Fibroblast of skin of scalp (primary cell): Measurements from ENCODE around the gene ANKRD24. TPM values are rescaled to one million over a fixed set of nuclear protein-coding genes. Genes with fewer than 3 reads are reported as not detected.
"Not testable (repeated sequence)": the region's sequence is repeated elsewhere in the genome, so short reads cannot be mapped to it uniquely, and the experiment has no call there.

ENCODE experiments used
- DNase-seq: peaks from one replicate; pipeline ENCODE4 v3.0.0-alpha.2; 2013
- polyA plus RNA-seq, 2 experiments: library from polyadenylated mRNA; unstranded; fragments of 120-200 nt; gene quantifications; one replicate each; pipeline ENCODE4 v1.2.1, GENCODE V29; 2013; ENCODE audit not compliant: insufficient read length in 2 of 2

Gene ANKRD24
- polyA plus RNA-seq (2013, experiment 1 of 2; ENCODE audit: insufficient read length) = 0.25 TPM
- 0.57 TPM for polyA plus RNA-seq (2013, experiment 2 of 2; ENCODE audit: insufficient read length)

GRCh38 chr19:4182084-4182810 lies at the start of gene ANKRD24, which contains the start of gene SIRT6:
ANKRD24 (plus strand) TSS chr19:4182689; CDS start chr19:4186426, 3,737 bp downstream.
SIRT6 (minus strand) TSS chr19:4182563; CDS start chr19:4182539, 24 bp downstream.
- DNase-seq = peak; percentile 96

DNA sequence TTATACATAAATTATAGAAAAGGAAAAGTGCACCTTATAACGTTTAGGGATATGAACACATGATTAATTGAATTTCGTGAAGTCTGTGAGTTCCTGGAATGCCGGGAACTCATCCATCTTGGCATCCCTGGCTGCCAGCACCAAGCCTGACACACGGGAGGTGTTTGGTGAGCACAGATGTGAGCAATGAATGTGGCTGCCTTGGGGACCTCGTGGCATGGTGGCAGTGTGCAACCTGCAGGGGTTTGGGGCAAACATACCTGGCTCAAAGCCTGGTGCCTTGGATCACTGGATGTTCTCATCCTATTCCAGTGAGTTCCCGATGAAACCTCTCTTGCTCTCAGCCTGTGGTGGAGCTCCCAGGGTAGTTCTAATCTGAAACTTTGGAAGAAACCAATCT lies 48.1 kb upstream of the ANKRD24 start:
- no peak for DNase-seq

- peak; percentile 14 for DNase-seq
These were observed 47.1 kb upstream of the ANKRD24 start for GRCh38 chr19:4135386-4135785.

DNA sequence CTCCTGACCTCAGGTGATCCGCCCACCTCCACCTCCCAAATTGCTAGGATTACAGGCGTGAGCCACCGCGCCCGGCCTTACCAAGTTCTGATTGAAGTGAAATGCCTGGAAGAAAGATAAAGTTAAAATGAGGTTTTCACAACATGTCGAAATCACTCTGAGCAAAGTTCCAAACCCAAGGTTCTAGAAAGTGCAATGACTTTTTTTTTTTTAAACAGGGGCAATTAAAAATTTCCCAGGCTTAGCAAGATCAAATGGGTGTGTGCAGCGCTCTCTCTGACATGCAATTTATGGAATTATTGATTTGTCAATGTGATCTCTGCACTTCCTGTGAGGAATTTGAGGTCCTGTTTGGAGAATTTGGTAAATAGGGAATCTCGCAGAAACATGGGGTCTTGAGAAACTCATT lies 45.8 kb upstream of the ANKRD24 start:
- DNase-seq = no peak

DNA sequence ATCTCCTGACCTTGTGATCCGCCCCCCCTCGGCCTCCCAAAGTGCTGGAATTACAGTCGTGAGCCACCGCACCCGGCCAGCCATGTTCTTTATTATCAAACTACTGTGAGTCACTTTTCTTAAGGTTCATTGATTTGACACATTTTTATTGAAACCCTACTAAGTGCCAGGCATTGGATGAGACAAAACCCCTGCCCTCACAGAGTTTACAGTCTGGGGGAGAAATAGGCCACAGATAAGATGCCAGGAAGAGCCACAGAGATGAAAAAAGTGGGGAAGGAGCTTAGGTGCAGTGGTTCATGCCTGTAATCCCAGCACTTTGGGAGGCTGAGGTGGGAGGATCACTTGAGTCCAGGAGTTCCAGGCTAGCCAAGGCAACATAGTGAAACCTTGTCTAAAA lies 44.0 kb upstream of the ANKRD24 start:
- no peak for DNase-seq

DNA sequence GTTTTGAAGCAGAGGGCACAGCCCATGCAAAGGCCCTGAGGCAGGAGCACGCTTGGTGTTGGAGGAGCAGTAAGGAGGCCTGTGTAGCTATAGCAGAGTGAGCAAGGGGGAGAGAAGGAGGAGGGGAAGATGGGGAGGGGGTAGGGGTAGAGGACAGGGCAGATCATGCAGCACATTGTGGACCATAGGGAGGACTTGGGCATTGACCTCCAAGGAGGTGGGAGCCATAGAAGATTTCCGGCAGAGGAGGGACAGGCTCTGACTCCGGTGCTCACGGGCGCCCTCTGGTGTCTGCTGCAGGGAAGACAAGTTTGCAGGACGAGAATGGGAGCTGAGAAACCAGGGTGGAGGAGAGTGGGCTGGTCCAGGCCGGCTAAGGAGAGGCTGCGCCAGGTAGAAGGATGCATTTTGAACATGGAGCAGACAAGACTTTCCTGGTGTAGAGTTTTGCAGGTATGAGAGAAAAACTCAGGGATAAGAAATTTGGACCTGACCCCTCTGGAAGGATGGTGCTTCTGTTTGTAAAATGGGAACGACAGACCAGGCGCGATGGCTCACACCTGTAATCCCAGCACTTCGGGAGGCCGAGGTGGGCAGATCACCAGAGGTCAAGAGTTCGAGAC lies 42.8 kb upstream of the ANKRD24 start:
- peak; percentile 54 for DNase-seq

DNA sequence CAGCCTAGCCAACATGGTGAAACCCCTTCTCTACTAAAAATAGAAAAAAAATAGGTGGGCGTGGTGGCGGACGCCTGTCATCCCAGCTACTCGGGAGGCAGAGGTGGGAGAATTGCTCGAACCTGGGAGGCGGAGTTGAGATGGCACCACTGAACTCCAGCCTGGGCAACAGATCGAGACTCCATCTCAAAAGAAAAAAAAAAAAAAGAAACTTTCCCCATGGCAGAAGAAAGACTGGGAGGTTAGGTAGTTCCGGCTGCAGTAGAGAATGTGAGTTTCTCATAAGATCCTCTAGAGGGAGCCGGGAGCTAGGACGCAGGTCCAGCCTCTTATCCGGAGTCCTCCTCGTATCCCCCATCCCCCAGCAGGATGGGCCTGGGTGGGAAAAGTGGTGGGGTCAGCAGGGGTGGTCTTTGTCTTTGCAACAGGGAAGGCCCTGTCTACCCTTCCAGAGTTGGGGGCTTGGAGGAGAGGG lies 42.2 kb upstream of the ANKRD24 start:
- DNase-seq = peak; percentile 65

- DNase-seq = not testable (repeated sequence)
These were observed 39.6 kb upstream of the ANKRD24 start for GRCh38 chr19:4142916-4143315.

DNA sequence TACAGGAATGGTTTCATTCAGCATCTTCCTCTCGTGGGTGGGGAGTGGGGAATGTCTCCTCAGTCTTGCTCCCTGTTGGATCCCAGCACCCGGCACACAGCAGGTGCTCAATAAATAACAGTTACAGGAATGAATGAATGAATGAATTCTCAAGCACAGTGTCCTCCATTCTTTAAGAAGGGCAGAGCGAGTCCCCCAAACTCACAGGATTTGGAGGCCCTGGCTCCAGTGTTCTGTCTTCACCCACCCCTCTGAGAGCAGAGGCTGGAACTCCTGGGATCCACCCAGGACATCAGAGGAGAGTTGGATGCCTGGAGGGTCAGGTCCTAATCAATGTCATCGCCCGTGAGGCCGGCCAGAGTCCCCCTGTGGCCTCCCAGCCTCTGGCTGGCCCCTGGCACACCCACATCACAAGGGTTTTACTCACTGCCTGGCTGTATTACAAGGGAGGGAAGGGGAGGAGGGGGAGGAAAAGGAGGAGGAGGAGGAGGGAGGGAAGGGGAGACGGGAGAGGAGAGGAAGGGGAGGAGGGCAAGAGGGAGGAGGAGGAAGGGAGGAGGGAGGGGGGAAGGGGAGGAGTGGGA lies 37.7 kb upstream of the ANKRD24 start:
- peak; percentile 38 for DNase-seq

DNA sequence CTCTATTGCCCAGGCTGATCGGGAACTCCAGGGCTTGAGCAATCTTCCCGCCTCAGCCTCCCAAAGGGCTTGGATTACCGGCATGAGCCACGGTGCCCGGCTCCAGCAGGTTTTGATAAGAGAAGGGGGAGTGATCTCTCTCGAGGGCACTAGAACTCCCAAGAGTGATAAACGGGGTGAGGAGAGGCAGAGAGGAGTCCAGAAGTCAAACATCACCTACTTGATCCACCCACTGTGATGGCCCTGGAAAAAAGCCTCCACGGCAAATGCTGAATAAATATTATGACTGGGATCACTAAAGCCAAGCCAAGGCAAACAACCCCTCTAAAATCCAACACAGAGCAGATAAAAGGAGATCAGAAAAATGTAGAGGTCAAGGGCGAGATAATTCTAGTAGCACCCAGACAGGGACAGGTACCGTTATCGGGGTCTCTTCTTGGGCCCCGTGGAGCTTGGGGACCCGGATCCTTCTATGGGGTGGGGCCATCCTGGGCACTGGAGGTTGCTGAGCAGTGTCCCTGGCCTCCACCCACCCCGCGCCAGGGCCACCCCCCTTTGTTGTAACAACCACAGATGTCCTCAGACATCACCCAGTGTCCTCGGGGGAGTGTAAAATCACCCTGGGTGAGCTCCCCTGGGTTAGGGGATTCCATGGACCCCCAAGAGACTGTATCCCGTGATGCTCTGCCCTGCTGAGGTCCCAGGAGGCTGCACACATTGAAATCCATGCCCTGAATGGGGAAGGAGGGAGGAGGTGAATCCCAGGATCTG lies 32.8 kb upstream of the ANKRD24 start:
- DNase-seq = no peak

GRCh38 chr19:4151623-4152022 lies 30.9 kb upstream of the ANKRD24 start:
- DNase-seq = no peak

DNA sequence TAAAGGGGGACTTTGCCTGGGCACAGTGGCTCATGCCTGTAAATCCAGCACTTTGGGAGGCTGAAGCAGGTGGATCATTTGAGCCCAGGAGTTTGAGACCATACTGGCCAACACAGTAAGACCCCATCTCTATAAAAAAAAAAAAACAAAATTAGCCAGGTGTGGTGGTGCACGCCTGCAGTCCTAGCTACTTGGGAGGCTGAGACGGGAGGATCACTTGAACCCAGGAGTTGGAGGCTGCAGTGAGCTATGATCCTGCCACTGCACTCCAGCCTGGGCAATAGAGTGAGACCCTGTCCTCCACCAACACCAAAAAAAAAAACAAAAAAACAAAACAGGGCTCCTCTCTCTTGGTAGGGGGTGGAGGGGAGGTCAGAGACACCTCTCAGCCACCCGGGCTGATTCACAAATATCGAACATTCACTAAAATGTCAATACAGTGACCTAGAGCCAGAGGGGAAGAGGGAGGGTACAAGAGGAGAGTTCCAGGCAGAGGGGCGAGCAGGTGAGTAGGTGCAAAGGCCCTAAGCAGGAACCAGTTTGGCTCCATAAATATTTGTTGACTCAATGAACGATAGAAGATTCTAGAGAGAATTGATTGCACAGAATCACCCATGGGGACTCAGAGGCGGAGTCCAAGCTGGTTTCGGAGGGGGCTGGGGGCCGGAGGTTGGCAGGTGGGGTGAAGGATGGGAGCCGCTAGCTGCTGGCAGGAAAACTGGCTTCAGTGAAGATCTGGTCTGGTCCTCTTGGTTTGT lies 30.1 kb upstream of the ANKRD24 start:
- DNase-seq = no peak

GRCh38 chr19:4154571-4155312 lies 27.7 kb upstream of the ANKRD24 start:
- no peak for DNase-seq

DNA sequence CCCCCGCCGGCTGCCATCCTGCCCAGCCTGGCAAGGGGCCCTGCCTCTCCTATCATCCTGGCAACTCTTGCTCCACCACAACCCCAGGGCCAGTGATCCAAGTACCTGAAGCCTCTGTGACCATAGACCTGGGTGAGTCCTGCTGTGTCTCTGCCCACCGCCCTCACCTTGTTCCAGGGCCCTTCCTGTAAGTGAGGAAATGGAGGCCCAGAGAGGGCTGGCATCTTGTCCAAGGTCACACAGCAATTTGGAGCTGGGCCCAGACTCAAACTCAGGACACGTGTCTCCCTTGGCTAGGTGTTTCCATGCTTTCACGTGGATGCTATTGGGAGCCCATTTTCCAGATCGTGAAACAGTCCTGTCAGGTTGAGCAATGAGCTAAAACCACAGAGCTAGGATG lies 25.3 kb upstream of the ANKRD24 start:
- DNase-seq = no peak

- DNase-seq = not testable (repeated sequence)
These were observed 24.5 kb upstream of the ANKRD24 start for GRCh38 chr19:4157971-4158370.

DNA sequence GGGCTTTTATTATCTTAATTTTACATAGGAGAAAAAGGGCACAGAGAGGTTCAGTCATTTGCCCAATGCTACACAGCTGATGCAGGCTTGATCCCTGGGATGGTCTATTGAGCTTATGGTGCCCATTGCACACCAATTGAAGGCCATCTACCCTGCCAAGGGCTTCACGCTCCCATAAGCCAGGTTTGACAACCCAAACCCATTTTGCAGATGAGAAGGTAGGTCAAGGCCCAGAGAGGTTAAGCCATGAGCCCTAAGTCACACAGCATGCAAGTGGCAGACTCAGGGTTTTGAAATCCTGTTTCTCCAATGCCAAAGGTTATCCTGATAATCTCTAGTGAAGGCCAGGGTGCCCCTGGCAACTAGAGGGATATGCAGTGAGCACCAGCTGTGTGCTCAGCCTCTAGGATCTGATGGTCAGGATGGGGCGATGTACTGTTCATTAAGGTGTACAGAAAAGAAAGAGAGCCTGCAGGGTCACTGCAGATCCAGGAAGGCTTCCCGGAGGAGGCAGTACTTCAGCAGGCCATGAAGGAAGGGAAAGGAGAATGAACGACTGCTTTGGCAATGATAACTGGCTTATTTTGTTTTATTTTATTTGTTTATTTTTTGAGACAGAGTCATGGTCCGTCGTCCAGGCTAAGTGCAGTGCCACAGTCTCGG lies 20.9 kb upstream of the ANKRD24 start:
- no peak for DNase-seq

DNA sequence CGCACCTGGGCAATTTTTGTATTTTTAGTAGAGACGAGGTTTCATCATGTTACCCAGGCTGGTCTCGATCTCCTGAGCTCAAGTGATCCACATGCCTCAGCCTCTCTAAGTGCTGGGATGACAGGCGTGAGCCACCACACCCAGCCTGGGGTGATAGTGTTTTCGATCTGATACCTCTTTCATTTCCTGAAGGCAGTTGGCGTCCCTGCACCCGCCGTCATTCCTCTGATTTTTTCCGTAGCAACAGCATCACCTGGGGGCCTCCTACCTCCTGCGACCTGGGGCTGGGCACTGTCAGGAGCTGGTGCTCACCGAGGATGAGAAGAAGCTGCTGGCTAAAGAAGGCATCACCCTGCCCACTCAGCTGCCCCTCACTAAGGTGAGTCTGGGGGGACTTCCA lies 18.2 kb upstream of the ANKRD24 start:
- DNase-seq = no peak

- no peak for DNase-seq
These were observed 10.8 kb upstream of the ANKRD24 start for GRCh38 chr19:4171676-4172075.

DNA sequence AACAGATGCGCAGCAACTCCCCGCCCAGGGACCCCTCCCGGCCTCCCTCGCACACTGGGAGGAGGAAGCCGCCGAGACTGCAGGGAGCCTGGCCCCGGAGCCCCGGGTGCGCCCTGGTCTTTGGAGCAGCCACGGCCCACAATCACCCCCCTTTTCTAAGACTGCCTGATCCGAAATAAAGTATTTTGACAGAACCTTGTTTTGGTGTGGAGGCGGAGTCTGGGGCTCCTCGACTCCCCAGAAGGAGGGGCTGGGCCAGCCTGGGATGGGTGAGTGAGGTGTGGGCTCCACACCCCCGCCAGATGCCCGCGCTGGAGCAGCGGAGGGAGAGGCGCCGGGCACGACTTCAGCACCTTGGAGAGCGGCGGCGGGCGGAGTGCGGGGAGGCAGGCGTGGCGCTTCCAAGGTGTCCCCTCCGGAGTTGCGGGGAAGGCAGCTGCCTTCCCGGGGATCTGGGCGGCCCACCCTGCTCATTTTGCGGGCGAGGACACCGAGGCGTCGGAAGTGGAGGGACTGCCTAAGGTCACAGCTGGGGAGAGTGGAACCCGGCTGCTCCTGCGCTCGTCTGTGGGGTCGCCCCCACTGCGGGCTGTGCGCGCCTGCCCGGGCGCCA lies 9.5 kb upstream of the ANKRD24 start:
- peak; percentile 48 for DNase-seq
